Small intestine (tissue), 7 donors: ENCODE data around the gene SLC9C1. TPM values are rescaled to one million over a fixed set of nuclear protein-coding genes. Genes with fewer than 3 reads are reported as not detected.
A peak's percentile ranks its signal among the peaks of the same experiment; 100 is the strongest.

Source experiments
- DNase-seq, 2 donors: peaks; one replicate each; pipeline versions ENCODE4 v3.0.0 to v3.0.0-alpha.2; 2013
- FAIRE-seq: peaks from 2 replicates; lab custom pipeline; 2012; peaks lifted over from hg19 to GRCh38; lab: Jason Lieb, UNC
- H3K27ac ChIP-seq, 3 donors: one replicate each; pipeline ENCODE4 v1.5.1; 2013; ENCODE audit warnings: low read length in 2 of 3, mild to moderate bottlenecking in 2 of 3, control low read depth in 1 of 3, inconsistent platforms in 1 of 3, low read depth in 1 of 3, moderate library complexity in 1 of 3
- H3K27me3 ChIP-seq, 3 donors: one replicate each; pipeline ENCODE4 v1.6.1; 2013; ENCODE audit warnings: low read length in 3 of 3, inconsistent platforms in 1 of 3; ENCODE audit not compliant: control insufficient read depth in 3 of 3, insufficient read depth in 3 of 3
- H3K36me3 ChIP-seq, 3 donors: one replicate each; pipeline ENCODE4 v1.6.1; 2013; ENCODE audit warnings: low read length in 3 of 3, inconsistent platforms in 1 of 3, low read depth in 1 of 3, mild to moderate bottlenecking in 1 of 3, moderate library complexity in 1 of 3; ENCODE audit not compliant: control insufficient read depth in 3 of 3, insufficient read depth in 2 of 3
- H3K4me1 ChIP-seq, 3 donors: one replicate each; pipeline ENCODE4 v1.6.1; 2013; ENCODE audit warnings: low read length in 2 of 3, inconsistent platforms in 1 of 3, low read depth in 1 of 3, mild to moderate bottlenecking in 1 of 3, moderate library complexity in 1 of 3; ENCODE audit not compliant: control insufficient read depth in 3 of 3, insufficient read depth in 2 of 3
- H3K4me3 ChIP-seq, 3 donors: one replicate each; pipeline ENCODE4 v1.5.1; 2013; ENCODE audit warnings: low read length in 3 of 3, control low read depth in 1 of 3, inconsistent platforms in 1 of 3, low read depth in 1 of 3, mild to moderate bottlenecking in 1 of 3, moderate library complexity in 1 of 3
- H3K9me3 ChIP-seq, 2 donors: one replicate each; pipeline ENCODE4 v1.6.1; 2013; ENCODE audit warnings: low read depth in 1 of 2, low read length in 1 of 2; ENCODE audit not compliant: control insufficient read depth in 2 of 2, insufficient read depth in 1 of 2
- WGBS, 3 donors: extraction: QIAGEN DNeasy Blood & Tissue Kit; methylation state at CpG; one replicate each; pipeline ENCODE4 v1.1.7; 2013; 5-methylcytosine and 5-hydroxymethylcytosine counted together
- polyA plus RNA-seq, 4 donors: library from polyadenylated mRNA; stranded (reverse) in 3 of 4; unstranded in 1 of 4; fragments of 200-250 nt in 3 of 4; fragments of 120-200 nt in 1 of 4; gene quantifications; one replicate each; pipeline versions ENCODE4 v1.2.1 to v1.2.3, GENCODE V29; 2013
- donor health status: healthy with polysubstance abuse.
- donor health status: control.
- donor health status: control.
- donor health status: Bipolar disorder and iron deficiency.
- donor health status: healthy.

SLC9C1 gene
- polyA plus RNA-seq, 4 donors = 0.06 to 0.18 TPM; not detected in 2

- no peaks in the 10 kb centered on the region for H3K27me3 ChIP-seq
- FAIRE-seq = no peak
- peak overlapping the region in 1 of 3 donors; percentile 41 for H3K27ac ChIP-seq
These were observed 9.1 kb upstream of the SLC9C1 start for GRCh38 chr3:112302881-112303763.

GRCh38 chr3:112302150-112302830 lies 8.3 kb upstream of the SLC9C1 start:
- Histone ChIP-seq H3K9me3 (peaks cover 0 to 14% of the 10 kb centered on the region in 2 donors), H3K27ac (no peak overlapping the region), H3K4me3 (no peak overlapping the region), H3K27me3 (no peaks in the 10 kb centered on the region), H3K36me3 (no peaks in the 10 kb centered on the region), H3K4me1 (peaks cover 0 to 4% (median 2%) of the 10 kb centered on the region in 3 donors)
- WGBS, 3 donors = 83 to 91% (median 89%) methylated on average over 11 of the region's 11 CpGs
- no peak for FAIRE-seq
- DNase-seq = peak in 1 of 2 donors; percentile 31

More at GRCh38 chr3:112302881-112303763, 9.1 kb upstream of the SLC9C1 start:
- Histone ChIP-seq H3K4me3 (peak overlapping the region in 2 of 3 donors; percentile 17 to 55), H3K36me3 (no peaks in the 10 kb centered on the region), H3K9me3 (peaks cover 0 to 14% of the 10 kb centered on the region in 2 donors), H3K4me1 (peaks cover 0 to 8% (median 2%) of the 10 kb centered on the region in 3 donors)
- peak in 1 of 2 donors; percentile 7 for DNase-seq
- 37 to 54% (median 53%) methylated on average over 12 of the region's 12 CpGs for WGBS, 3 donors

DNA sequence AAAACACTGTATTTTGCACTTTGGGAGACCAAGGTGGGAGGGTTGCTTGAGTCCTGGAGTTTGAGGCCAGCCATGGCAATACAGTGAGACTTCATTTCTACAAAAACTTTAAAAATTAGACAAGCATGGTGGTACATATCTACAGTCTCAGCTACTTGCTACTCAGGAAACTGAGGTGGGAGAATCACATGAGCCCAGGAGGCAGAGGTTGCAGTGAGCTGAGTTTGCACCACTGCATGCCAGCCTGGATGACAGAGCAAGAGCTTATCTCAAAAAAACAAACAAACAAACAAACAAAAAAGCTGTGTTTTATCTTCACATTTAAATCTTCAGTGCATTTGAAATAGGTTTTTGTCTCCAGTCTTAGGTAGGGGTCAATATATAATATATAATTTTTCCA lies 4.8 kb upstream of the SLC9C1 start:
- no peaks in the 10 kb centered on the region for H3K36me3 ChIP-seq

GRCh38 chr3:112297714-112298113 lies 3.7 kb upstream of the SLC9C1 start:
- Histone ChIP-seq H3K36me3 (no peaks in the 10 kb centered on the region), H3K27me3 (no peaks in the 10 kb centered on the region), H3K4me3 (no peak overlapping the region), H3K27ac (no peak overlapping the region), H3K4me1 (no peaks in the 10 kb centered on the region), H3K9me3 (peaks cover 0 to 10% of the 10 kb centered on the region in 2 donors)
- no peak for DNase-seq
- no peak for FAIRE-seq

More for the DNA sequence above, 4.8 kb upstream of the SLC9C1 start:
- H3K4me1 ChIP-seq = no peaks in the 10 kb centered on the region
- DNase-seq (no peak), FAIRE-seq (no peak)
- H3K4me3 ChIP-seq = no peak overlapping the region
- no peaks in the 10 kb centered on the region for H3K27me3 ChIP-seq
- peaks cover 0 to 14% of the 10 kb centered on the region in 2 donors for H3K9me3 ChIP-seq
- no peak overlapping the region for H3K27ac ChIP-seq

- 86 to 96% (median 89%) methylated on average over 4 of the region's 4 CpGs for whole genome bisulfite sequencing, 3 donors
- DNase-seq (no peak), FAIRE-seq (no peak)
- H3K27ac ChIP-seq = no peak overlapping the region
- H3K27me3 ChIP-seq = no peaks in the 10 kb centered on the region
- H3K9me3 ChIP-seq = no peaks in the 10 kb centered on the region
- H3K4me3 ChIP-seq = no peak overlapping the region
- H3K36me3 ChIP-seq = no peaks in the 10 kb centered on the region
- no peaks in the 10 kb centered on the region for H3K4me1 ChIP-seq
These were observed 5.0 kb downstream of the SLC9C1 start for GRCh38 chr3:112289011-112289410.

DNA sequence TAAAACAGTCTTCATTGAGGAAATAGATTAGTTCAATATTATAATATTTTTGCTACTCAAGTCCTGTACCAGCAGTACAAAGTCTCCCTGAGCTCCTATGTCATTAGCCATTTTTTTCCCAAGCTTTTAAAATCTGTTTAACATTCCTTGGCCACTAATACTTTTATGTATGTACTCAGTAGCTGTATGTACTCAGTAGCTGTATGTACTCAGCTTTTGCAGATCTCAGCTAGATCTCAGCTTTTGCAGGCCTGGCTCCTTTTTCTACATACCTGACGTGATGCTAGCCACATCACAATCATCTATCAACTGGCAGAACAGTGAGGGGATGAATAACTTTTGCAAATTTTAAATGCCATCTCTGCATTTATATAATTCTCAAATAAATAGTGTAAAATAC lies 13.8 kb downstream of the SLC9C1 start:
- FAIRE-seq = no peak
- Histone ChIP-seq H3K4me1 (no peaks in the 10 kb centered on the region), H3K4me3 (no peak overlapping the region), H3K27ac (no peak overlapping the region), H3K36me3 (no peaks in the 10 kb centered on the region), H3K9me3 (no peaks in the 10 kb centered on the region), H3K27me3 (no peaks in the 10 kb centered on the region)
- 78 to 89% (median 78%) methylated on average over 1 of the region's 1 CpG for WGBS, 3 donors
- no peak for DNase-seq

GRCh38 chr3:112273536-112273935 lies 20.5 kb downstream of the SLC9C1 start:
- DNase-seq (no peak), FAIRE-seq (no peak)
- Histone ChIP-seq H3K4me3 (no peak overlapping the region), H3K27ac (no peak overlapping the region), H3K27me3 (no peaks in the 10 kb centered on the region), H3K36me3 (no peaks in the 10 kb centered on the region), H3K9me3 (no peaks in the 10 kb centered on the region), H3K4me1 (no peaks in the 10 kb centered on the region)
- 85 to 90% (median 89%) methylated on average over 2 of the region's 2 CpGs for WGBS, 3 donors

- H3K36me3 ChIP-seq = no peaks in the 10 kb centered on the region
- WGBS, 3 donors = 63 to 67% (median 65%) methylated on average over 2 of the region's 2 CpGs
- FAIRE-seq = no peak
- H3K4me3 ChIP-seq = no peak overlapping the region
- no peaks in the 10 kb centered on the region for H3K4me1 ChIP-seq
- no peak for DNase-seq
- H3K27me3 ChIP-seq = no peaks in the 10 kb centered on the region
- no peaks in the 10 kb centered on the region for H3K9me3 ChIP-seq
- H3K27ac ChIP-seq = no peak overlapping the region
These were observed 32.3 kb downstream of the SLC9C1 start for GRCh38 chr3:112261742-112262141.
